GM19240 (cell line): ENCODE measurements around the gene SGO1.
"Not testable (repeated sequence)": the region's sequence is repeated elsewhere in the genome, so short reads cannot be mapped to it uniquely, and the experiment has no call there.

Experiments used
- DNase-seq: peaks from one replicate; pipeline ENCODE4 v3.0.0; 2011; ENCODE audit warnings: low spot score; ENCODE audit not compliant: insufficient read length

Gene SGO1

GRCh38 chr3:20185679-20186599 lies at the start of gene SGO1:
Gene SGO1 (minus strand): TSS chr3:20186206. CDS start chr3:20184027, 2,179 bp downstream.
- peak; percentile 84 for DNase-seq

- no peak for DNase-seq
Measured at GRCh38 chr3:20235796-20236195, 49.8 kb upstream of the SGO1 start.

- no peak for DNase-seq
Measured at GRCh38 chr3:20232906-20233780, 47.1 kb upstream of the SGO1 start.

GRCh38 chr3:20230954-20231353 lies 44.9 kb upstream of the SGO1 start:
- no peak for DNase-seq

- no peak for DNase-seq
Measured at GRCh38 chr3:20225769-20226168, 39.8 kb upstream of the SGO1 start.

GRCh38 chr3:20222274-20222673 lies 36.3 kb upstream of the SGO1 start:
- DNase-seq, result no peak

- no peak for DNase-seq
Measured at GRCh38 chr3:20218215-20218614, 32.2 kb upstream of the SGO1 start.

- DNase-seq, result no peak
Measured at GRCh38 chr3:20215636-20216035, 29.6 kb upstream of the SGO1 start.

GRCh38 chr3:20213491-20213890 lies 27.5 kb upstream of the SGO1 start:
- DNase-seq, result not testable (repeated sequence)

GRCh38 chr3:20207945-20208344 lies 21.9 kb upstream of the SGO1 start:
- not testable (repeated sequence) for DNase-seq

- DNase-seq, result not testable (repeated sequence)
Measured at GRCh38 chr3:20205898-20206297, 19.9 kb upstream of the SGO1 start.

GRCh38 chr3:20201143-20201542 lies 15.1 kb upstream of the SGO1 start:
- DNase-seq, result no peak

- DNase-seq, result no peak
Measured at GRCh38 chr3:20197775-20198174, 11.8 kb upstream of the SGO1 start.

GRCh38 chr3:20194793-20195460 lies 8.9 kb upstream of the SGO1 start:
- no peak for DNase-seq

- no peak for DNase-seq
Measured at GRCh38 chr3:20190991-20191390, 5.0 kb upstream of the SGO1 start.

- DNase-seq, result no peak
Measured at GRCh38 chr3:20186600-20187004, 596 bp upstream of the SGO1 start.

GRCh38 chr3:20185331-20185678 lies 701 bp downstream of the SGO1 start:
- no peak for DNase-seq

- DNase-seq, result no peak
Measured at GRCh38 chr3:20182206-20182605, 3.8 kb downstream of the SGO1 start.

- DNase-seq, result no peak
Measured at GRCh38 chr3:20181276-20181675, 4.7 kb downstream of the SGO1 start.

GRCh38 chr3:20173844-20174410 lies 12.1 kb downstream of the SGO1 start:
- DNase-seq, result no peak

GRCh38 chr3:20161714-20162113 lies 24.3 kb downstream of the SGO1 start:
- no peak for DNase-seq
